Measurements from ENCODE around the gene PANX1. TPM values are rescaled to one million over a fixed set of nuclear protein-coding genes. Genes with fewer than 3 reads are reported as not detected.

PANX1 gene
- total and polyA plus RNA-seq, 2 donors (not counting 1 experiment from before 2014, with no cell fraction given) = 4.2 to 10.3 TPM

GRCh38 chr11:94103471-94103870, 25.2 kb upstream of the PANX1 start:
- H3K27ac ChIP-seq (ENCODE audit: low read length in 2 of 2) = no peak overlapping the region
- intact Hi-C loops (cut with micrococcal nuclease) = no loop called here
- Mint-ChIP-seq H3K4me1 (no peaks in the 10 kb centered on the region), H3K4me3 (no peak overlapping the region), H3K27me3 (peaks cover 7% of the 10 kb centered on the region), H3K9me3 (ENCODE audit: insufficient read depth) (no peaks in the 10 kb centered on the region), H3K27ac (no peak overlapping the region)
- DNase-seq = no peak
- H3K4me2 ChIP-seq (replicated peaks; ENCODE audit: low read depth, low read length, poor library complexity, severe bottlenecking) = no peak overlapping the region
- CTCF ChIA-PET = no interaction called here
- no peak overlapping the region for H3K4me3 ChIP-seq (ENCODE audit: control extremely low read depth in 1 of 5, extremely low read depth in 1 of 5, insufficient read depth in 1 of 5, low read depth in 2 of 5, low read length in 4 of 5)
- H4K20me1 ChIP-seq (ENCODE audit: control insufficient read depth, insufficient read depth, low read length, poor library complexity, severe bottlenecking) = no peaks in the 10 kb centered on the region
- peaks cover 0 to 14% (median 0%) of the 10 kb centered on the region in 3 donors for H3K9me3 ChIP-seq (ENCODE audit: control extremely low read depth in 1 of 3, control insufficient read depth in 2 of 3, insufficient read depth in 1 of 3, low read length in 2 of 3)
- no peak for ATAC-seq (ENCODE audit: low read depth)
- no peak overlapping the region for H2AFZ ChIP-seq (ENCODE audit: insufficient read depth, low read depth, low read length, poor library complexity, severe bottlenecking)
- no peaks in the 10 kb centered on the region for H3K79me2 ChIP-seq (ENCODE audit: control insufficient read depth, insufficient read depth, low read length)
- H3K9ac ChIP-seq (ENCODE audit: low read length) = no peak overlapping the region
- no peaks in the 10 kb centered on the region for H3K27me3 ChIP-seq (replicated peaks in 1 of 4; ENCODE audit: control extremely low read depth in 1 of 4, control insufficient read depth in 3 of 4, insufficient read depth in 4 of 4, low read length in 3 of 4)
- WGBS (ENCODE audit: insufficient coverage) = no CpG with 5 or more reads among the region's 1 CpG
- POLR2A ChIA-PET = no interaction called here
- no peaks in the 10 kb centered on the region for H3K4me1 ChIP-seq (ENCODE audit: control insufficient read depth in 2 of 2, insufficient read depth in 2 of 2, low read length in 2 of 2)
- no peaks in the 10 kb centered on the region for H3K36me3 ChIP-seq (replicated peaks in 1 of 2; ENCODE audit: control extremely low read depth in 1 of 2, control insufficient read depth in 1 of 2, extremely low read depth in 1 of 2, insufficient read depth in 2 of 2, low read length in 1 of 2)
- TF ChIP-seq EZH2 (IDR thresholded peaks at IDR 0.05; ENCODE audit: borderline replicate concordance, insufficient read depth, low read depth, low read length, poor library complexity, severe bottlenecking) (no peak), CTCF (IDR thresholded peaks at IDR 0.05) (no peak)

GRCh38 chr11:94104734-94105133, 23.9 kb upstream of the PANX1 start:
- Histone ChIP-seq H2AFZ (ENCODE audit: insufficient read depth, low read depth, low read length, poor library complexity, severe bottlenecking) (no peak overlapping the region), H3K4me3 (ENCODE audit: control extremely low read depth in 1 of 5, extremely low read depth in 1 of 5, insufficient read depth in 1 of 5, low read depth in 2 of 5, low read length in 4 of 5) (no peak overlapping the region), H3K4me2 (replicated peaks; ENCODE audit: low read depth, low read length, poor library complexity, severe bottlenecking) (no peak overlapping the region), H3K36me3 (replicated peaks in 1 of 2; ENCODE audit: control extremely low read depth in 1 of 2, control insufficient read depth in 1 of 2, extremely low read depth in 1 of 2, insufficient read depth in 2 of 2, low read length in 1 of 2) (no peaks in the 10 kb centered on the region), H3K79me2 (ENCODE audit: control insufficient read depth, insufficient read depth, low read length) (no peaks in the 10 kb centered on the region), H3K9ac (ENCODE audit: low read length) (no peak overlapping the region), H3K27me3 (replicated peaks in 1 of 4; ENCODE audit: control extremely low read depth in 1 of 4, control insufficient read depth in 3 of 4, insufficient read depth in 4 of 4, low read length in 3 of 4) (no peaks in the 10 kb centered on the region), H3K27ac (ENCODE audit: low read length in 2 of 2) (no peak overlapping the region), H4K20me1 (ENCODE audit: control insufficient read depth, insufficient read depth, low read length, poor library complexity, severe bottlenecking) (no peaks in the 10 kb centered on the region), H3K4me1 (ENCODE audit: control insufficient read depth in 2 of 2, insufficient read depth in 2 of 2, low read length in 2 of 2) (no peaks in the 10 kb centered on the region), H3K9me3 (ENCODE audit: control extremely low read depth in 1 of 3, control insufficient read depth in 2 of 3, insufficient read depth in 1 of 3, low read length in 2 of 3) (peaks cover 0 to 6% (median 0%) of the 10 kb centered on the region in 3 donors)
- intact Hi-C loops (cut with micrococcal nuclease) = no loop called here
- no peaks in the 10 kb centered on the region for H3K9me3 Mint-ChIP-seq (ENCODE audit: insufficient read depth)
- no peak for DNase-seq
- H3K27me3 Mint-ChIP-seq = peaks cover 7% of the 10 kb centered on the region
- H3K4me1 Mint-ChIP-seq = no peaks in the 10 kb centered on the region
- H3K27ac Mint-ChIP-seq = no peak overlapping the region
- H3K4me3 Mint-ChIP-seq = no peak overlapping the region
- ChIA-PET POLR2A (no interaction called here), CTCF (no interaction called here)
- TF ChIP-seq CTCF (IDR thresholded peaks at IDR 0.05) (no peak), EZH2 (IDR thresholded peaks at IDR 0.05; ENCODE audit: borderline replicate concordance, insufficient read depth, low read depth, low read length, poor library complexity, severe bottlenecking) (no peak)
- no peak for ATAC-seq (ENCODE audit: low read depth)

Data from B cell (primary cell).